ENCODE results near the gene CIC.
"Not testable (repeated sequence)": the region's sequence is repeated elsewhere in the genome, so short reads cannot be mapped to it uniquely, and the experiment has no call there.

Gene CIC

DNA sequence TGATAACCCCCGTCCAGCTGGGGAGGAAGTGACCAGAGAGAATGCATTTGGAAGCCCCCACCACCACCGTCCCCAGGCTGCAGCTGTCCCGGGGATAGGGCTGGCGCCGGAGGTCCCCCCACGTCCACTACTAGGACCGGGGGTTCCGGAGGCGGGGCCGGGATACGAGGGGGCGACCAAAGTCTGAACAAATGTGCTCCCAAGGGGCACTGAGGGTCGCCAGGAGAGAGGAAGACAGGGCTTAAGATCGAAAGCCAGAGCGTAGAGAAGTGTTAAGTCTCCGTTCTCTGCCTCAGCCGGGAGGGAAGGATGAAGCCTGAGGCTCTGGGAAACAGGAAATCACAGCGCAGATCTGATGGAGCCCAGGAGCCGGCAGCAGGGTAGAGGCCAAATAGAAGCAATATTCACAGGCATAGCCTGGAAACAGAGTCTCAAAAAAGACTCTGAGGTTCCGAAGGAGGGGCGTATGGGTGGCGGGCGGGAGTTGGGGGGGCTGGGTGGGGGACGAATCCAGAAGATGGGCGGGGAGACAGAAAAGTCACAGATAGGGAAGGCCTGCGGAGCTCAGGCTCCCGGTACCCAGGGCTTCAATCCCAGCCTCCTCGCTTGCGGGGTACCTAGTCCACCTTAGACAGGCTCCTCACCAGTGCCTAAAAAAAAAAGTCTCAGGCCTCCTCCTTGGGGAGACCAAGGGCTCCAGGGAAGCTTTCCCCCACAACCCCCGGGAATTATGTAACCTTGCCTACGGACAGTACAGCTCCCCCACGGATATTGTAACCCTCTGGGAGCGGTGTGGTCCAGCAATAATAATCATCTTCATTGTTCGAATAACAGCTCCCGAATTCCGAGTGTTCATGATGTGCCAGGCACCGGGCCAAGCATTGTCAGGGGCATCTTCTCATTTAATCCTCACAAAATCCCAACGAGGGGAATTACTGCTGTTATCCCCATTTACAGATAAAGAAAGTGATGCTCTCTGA lies 13.0 kb upstream of the CIC start:
- peak; percentile 31 for DNase-seq (ENCODE audit: low spot score)

DNA sequence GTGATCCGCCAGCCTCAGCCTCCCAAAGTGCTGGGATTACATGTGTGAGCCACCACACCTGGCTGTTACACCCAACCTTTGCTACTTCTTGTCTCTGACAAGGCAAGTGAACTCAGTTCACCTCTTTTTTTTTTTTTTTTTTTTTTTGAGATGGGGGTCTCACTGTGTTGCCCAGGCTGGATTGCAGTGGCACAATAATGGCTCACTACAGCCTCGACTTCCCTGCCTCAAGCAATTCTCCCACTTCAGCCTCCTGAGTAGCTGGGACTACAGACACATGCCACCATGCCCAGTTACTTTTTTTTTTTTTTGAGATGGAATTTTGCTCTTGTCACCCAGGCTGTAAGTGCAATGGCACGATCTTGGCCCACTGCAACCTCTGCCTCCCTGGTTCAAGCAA lies 11.2 kb upstream of the CIC start:
- not testable (repeated sequence) for DNase-seq (ENCODE audit: low spot score)

DNA sequence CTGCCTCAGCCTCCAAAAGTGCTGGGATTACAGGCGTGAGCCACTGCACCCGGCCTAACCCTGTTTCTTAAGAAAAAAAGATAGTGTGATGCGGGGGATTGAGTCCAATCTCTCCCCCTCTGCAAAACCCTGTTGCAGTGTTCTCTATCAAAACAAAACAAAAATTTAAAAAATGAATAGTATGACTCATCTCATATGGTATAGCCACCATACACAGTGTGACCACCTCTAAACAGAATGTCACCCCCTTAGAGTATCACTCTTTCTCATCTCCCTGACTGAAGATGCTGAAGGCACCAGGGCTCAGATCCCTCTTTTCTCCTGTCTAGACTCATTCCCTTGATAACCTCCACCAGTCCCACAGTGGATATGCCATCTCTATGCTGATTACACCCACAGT lies 7.3 kb upstream of the CIC start:
- no peak for DNase-seq (ENCODE audit: low spot score)

DNA sequence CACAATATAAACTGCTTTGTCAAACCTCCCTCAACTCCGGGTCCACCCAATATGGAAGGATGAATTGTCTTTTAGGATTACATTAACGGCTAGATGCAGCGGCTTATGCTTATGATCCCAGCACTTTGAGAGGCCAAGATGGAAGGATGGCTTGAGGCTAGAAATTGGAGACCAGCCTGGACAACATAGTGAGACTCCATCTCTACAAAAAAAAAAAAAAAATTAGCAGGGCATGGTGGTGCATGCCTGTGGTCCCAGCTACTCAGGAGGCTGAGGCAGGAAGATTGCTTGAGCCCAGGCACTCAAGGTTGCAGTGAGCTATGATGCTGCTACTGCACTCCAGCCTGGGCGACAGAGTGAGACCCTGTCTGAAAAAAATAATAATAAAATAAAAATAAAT lies 2.9 kb upstream of the CIC start:
- not testable (repeated sequence) for DNase-seq (ENCODE audit: low spot score)

DNA sequence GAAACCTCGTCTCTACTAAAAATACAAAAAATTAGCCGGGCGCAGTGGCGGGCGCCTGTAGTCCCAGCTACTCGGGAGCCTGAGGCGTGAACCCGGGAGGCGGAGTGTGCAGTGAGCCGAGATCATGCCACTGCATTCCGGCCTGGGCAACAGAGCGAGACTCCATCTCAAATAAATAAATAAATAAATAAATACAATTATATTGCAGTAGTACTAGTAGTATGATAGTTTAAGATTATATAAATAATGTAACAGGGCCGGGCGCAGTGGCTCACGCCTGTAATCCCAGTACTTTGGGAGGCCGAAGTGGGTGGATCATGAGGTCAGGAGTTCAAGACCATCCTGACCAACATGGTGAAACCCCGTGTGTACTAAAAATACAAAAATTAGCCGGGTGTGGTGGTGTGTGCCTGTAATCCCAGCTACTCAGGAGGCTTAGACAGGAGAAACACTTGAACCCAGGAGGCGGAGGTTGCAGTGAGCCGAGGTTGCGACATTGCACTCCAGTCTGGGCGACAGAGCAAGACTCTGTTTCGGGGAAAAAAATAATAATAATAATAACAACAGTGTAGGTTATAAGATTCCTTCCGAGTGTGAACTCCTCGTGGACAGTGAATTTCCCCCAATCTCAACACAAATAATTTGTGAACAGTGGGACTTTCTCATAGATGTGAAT lies 2.0 kb upstream of the CIC start:
- not testable (repeated sequence) for DNase-seq (ENCODE audit: low spot score)

DNA sequence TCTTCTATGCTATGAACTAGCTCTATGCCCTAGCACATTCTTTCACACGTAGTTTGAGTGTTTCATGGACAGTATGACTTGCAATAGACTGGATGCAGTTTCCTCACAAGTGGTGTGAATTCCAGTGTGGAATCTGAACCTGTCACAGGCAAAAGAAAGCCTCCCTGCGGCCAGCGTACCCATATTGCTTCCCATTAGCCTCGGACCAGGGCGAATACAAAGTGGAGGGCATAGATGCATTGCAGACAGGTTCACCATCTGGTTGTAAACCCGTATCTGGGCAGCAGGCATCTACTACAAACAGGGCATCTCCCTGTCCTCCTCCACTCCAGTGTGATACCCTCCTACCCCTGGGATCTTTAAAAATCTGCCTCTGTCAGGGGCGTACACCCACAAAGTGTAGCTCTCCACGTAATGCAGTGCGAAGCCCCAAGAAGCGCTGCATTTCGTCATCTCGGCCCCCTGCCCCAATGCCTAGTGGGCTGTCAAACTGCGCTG lies 1.4 kb upstream of the CIC start:
- no peak for DNase-seq (ENCODE audit: low spot score)

DNA sequence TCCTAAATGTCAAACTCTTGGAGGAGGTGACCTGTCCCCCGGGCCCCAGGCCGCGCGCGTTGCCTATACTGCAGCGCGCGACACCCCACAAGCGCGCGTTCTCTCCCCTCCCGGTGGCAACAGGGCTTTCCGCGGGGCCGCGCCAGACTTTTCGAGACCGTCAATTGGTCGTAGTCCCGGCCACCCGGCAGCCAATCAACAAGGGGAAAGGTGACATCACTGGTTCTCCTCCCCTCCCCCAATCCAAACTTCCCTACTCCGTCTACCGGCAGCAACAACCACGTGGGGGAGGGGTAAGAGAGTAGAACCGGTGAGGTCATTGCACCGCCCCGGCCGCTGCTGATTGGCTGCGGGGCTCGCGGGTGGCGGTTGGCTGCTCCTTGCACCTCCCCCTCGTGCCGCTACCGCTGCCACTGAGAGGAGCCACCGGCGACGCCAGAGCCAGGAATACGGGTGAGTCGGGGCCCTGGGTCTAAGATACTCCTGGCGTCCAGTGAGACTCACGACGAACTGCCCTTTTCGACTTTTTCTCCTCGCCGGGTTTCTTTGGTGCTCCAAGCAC lies 829 bp upstream of the CIC start:
- peak; percentile 95 for DNase-seq (ENCODE audit: low spot score)

DNA sequence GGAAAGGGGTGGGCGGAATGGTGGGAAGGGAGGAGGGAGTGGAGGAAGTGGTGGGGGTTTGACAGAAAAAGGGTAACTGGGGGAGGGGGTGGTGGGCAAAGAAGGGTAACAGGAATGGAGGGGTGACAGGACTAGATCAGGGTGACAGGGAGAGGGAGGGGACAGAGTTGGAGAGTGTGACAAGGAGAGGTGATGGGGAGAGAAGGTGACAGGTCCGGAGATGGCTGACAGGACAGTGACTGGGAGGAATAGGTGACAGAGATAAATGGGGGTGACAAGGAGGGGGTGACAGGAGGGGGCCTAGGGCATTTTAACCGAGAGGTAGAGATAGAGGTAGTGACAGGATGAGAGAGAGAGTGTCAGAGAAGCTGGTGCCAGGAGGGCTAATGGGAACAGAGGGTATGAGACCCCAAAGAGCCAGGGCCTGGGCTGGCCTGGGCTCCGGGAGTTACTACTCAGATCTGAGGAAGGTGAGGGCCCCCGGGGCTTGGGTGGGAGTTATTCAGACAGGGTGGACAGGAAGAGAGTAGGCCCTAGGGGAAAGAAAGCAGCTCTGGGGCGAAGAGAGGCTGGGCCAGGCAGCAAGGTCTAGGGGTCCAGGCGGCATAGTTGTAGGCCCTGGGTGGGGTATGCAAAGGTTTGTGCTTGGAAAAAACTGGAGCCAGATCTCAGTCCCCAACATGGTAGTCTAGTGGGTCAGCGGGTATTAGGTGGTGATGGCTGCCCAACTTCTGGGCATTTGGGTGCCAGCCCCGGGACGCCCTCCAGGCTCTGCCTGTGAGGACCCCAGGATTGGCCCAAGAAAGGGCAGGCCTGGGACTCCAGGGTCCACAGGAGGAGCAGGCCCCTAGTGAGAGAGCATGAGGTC lies 660 bp downstream of the CIC start:
- DNase-seq (ENCODE audit: low spot score) = no peak

DNA sequence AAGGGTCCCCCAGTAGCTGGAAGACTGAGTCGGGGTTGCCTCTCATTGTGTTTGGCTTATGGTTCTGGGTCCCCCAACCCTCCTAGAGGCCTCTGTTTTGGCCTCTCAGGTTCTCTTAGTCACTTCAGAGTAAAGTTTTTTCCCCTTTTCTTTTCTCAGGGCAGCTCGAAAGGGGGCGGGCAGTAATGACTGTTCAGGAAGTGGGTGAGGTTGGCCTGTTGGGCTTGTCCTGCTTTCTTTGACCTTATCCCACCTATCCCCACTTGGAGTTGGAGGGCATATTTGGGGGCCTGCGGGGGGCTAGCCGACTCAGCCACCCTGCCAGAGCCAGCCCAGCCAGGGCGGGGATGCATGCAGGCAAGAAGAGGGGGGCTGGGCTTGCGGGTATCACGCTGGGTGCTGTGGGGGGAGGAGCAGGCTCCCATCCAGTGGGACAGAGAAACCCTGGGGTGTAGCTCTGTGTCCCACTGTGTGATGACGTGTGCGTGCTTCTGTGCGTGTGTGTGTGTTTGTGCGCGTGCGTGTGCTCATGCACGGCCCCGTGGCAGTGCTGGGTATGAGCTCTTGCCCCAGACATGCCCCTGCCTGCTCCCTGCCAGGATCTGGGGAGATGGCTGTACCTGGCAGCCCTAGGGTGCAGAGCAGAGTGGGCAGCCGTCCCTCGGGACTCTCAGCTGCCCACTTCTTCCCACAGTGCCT lies 1.4 kb downstream of the CIC start:
- peak; percentile 81 for DNase-seq (ENCODE audit: low spot score)

DNA sequence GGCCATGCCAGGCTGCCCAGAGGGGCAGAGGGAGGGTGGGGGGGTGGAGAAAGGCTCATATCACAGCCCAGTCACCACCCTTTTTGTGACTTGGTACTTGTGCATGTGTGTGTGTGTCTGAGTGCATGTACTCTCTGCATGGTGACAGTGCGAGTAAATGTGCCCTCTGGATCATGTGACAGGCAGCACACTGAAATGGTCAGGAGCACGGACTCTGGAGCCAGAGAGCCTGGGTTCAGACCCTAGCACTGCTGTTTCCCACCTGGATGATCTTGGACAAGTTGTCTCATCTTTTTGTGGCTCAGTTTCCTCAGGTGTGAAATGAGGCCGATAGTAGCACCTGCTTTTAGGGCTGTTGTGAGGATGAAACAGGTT lies 2.0 kb downstream of the CIC start:
- DNase-seq (ENCODE audit: low spot score) = no peak

DNA sequence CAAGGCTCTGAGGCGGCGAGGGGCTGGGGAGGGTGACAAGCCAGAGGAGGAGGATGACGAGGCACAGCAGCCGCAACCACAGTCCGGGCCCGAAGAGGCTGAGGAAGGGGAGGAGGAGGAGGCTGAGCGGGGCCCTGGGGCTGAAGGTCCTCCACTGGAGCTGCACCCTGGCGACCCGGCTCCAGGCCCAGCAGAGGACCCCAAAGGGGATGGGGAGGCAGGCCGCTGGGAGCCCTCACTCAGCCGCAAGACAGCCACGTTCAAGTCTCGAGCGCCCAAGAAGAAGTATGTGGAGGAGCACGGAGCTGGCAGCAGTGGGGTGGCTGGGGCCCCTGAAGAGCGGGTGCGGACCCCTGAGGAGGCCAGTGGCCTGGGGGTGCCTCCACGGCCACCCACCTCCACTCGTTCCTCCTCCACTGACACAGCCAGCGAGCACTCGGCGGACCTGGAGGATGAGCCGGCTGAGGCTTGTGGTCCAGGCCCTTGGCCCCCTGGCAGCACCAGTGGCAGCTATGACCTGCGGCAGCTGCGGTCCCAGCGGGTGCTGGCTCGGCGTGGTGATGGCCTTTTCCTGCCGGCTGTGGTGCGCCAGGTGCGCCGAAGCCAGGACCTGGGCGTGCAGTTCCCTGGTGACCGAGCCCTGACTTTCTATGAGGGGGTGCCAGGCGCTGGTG lies 2.9 kb downstream of the CIC start:
- DNase-seq (ENCODE audit: low spot score) = no peak

DNA sequence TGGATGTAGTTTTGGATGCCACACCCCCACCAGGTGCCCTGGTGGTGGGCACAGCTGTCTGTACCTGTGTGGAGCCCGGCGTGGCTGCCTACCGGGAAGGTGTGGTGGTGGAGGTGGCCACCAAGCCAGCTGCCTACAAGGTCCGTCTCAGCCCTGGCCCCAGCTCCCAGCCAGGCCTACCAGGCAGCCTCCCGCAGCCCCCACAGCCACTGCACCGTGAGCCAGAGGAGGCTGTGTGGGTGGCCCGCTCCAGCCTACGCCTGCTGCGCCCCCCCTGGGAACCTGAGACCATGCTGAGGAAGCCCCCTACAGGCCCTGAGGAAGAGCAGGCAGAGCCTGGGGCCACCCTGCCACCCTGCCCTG lies 3.5 kb downstream of the CIC start:
- no peak for DNase-seq (ENCODE audit: low spot score)

DNA sequence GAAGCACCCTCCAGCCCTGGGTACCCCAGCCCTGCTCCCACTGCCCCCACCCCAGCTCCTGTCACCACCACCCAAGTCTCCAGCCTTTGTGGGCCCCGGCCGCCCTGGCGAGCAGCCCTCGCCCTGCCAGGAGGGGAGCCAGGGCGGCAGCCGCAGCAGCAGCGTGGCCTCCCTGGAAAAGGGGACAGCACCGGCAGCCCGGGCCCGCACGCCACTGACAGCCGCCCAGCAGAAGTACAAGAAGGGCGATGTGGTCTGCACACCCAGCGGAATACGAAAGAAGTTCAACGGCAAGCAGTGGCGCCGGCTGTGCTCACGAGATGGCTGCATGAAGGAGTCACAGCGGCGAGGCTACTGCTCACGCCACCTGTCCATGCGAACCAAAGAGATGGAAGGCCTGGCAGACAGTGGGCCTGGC lies 3.9 kb downstream of the CIC start:
- DNase-seq (ENCODE audit: low spot score) = no peak

DNA sequence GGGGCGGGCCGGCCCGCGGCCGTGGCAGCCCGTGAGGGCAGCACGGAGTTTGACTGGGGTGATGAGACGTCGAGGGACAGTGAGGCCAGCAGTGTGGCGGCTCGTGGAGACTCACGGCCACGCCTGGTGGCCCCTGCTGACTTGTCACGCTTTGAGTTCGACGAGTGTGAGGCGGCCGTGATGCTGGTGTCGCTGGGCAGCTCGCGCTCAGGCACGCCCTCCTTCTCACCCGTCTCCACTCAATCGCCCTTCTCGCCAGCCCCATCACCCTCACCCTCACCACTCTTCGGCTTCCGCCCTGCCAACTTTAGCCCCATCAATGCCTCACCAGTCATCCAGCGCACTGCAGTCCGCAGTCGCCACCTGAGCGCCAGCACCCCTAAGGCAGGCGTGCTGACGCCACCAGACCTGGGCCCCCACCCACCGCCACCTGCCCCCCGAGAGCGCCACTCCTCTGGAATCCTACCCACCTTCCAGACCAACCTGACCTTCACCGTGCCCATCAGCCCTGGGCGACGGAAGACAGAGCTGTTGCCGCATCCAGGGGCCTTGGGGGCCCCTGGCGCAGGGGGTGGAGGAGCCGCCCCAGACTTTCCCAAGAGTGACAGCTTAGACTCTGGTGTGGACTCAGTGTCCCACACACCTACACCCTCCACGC lies 4.5 kb downstream of the CIC start:
- DNase-seq (ENCODE audit: low spot score) = no peak

DNA sequence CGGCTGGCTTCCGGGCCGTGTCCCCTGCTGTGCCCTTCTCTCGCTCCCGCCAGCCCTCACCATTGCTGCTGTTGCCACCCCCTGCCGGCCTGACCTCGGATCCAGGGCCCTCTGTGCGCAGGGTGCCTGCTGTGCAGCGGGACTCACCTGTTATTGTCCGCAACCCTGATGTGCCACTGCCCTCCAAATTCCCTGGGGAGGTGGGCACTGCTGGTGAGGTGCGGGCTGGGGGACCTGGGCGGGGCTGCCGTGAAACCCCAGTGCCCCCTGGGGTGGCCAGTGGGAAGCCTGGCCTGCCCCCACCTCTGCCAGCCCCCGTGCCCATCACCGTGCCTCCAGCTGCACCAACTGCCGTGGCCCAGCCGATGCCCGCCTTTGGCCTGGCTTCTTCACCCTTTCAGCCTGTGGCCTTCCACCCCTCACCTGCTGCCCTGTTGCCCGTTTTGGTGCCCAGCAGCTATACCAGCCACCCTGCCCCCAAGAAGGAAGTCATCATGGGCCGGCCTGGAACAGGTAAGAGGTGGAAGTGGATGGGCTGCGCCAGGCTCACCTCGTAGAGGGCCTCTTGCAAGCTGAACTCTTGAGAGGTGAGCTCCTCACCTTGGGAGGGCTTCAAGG lies 5.1 kb downstream of the CIC start:
- DNase-seq (ENCODE audit: low spot score) = no peak

DNA sequence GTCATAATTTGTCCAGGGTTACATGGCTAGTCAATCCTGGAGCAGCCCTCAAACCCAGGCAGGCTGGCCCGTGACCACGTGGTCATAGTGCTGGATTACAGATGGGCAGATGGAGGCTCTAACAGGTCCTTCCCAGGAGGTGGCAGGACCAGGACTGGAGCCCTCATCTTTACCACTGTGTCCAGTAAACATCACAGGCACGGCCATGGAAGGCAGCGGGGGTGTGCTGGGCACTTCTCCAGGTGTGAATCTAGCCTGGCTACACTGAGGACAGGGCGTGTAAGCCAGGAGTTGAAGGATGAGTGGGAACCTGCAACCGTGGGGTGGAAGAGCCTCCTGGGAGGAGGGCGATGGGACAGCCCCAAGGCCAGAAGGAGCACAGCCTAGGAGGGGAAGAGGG lies 6.1 kb downstream of the CIC start:
- DNase-seq (ENCODE audit: low spot score) = no peak

DNA sequence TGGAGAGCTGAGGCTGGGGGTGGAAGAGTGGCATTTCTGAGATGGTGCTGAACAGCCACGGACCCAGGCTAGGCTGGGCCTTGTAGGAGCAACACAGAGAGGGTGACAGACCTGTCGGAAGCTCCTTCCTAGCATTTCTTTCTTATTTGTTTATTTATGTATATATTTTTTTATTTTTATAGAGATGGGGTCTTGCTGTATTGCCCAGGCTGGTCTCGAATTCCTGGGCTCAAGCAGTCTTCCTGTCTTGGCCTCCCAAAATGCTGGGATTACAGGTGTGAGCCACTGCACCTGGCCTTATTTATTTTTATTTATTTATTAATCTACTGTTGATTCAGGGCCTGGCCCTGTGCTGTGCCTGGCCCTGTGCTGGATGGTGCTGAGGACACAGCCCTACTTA lies 6.5 kb downstream of the CIC start:
- DNase-seq (ENCODE audit: low spot score) = no peak

DNA sequence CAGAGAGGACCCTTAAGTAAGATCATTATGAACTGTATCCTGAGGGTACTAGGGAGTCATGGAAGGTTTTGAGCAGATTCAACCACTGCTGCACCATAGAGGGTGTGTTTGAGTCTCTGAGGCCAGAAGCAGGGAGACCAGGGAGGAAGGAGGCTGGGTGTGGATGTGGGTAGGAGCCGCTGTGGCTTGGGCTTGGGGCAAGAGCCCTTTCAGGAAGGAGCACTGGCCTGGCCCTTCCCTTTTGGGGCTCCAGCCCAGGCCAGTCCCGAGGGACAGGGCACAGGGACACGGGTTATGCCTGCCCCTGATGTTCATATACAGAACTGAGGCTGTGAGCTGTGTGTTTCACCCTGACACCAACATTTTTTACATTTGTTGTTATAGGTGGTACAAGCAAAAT lies 7.2 kb downstream of the CIC start:
- no peak for DNase-seq (ENCODE audit: low spot score)

DNA sequence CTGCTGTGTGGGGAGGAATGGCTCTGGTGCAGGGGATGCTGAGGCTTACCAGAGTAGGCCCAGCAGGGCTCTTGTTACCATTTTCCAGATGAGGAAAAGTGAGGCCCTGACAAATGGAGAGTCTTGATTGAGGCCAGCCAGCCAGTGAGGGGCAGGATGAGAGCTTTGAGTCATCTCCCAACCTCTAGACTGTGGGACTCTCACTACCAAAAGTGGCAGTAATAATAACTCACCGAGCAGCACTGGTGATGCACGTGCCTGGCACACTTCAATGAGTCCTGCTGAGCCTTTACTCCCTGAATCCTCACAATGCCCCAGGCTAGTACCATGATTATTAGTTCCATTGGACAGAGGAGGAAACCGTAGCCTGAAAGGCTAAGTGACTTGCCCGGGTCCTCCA lies 7.8 kb downstream of the CIC start:
- DNase-seq (ENCODE audit: low spot score) = peak; percentile 29
